ENCODE data around the gene DHX29. TPM values are rescaled to one million over a fixed set of nuclear protein-coding genes. Genes with fewer than 3 reads are reported as not detected.

Gene DHX29
- total and polyA plus RNA-seq, 2 donors (not counting 1 experiment from before 2014, with no cell fraction given), result 8.1 to 38.5 TPM

DNA sequence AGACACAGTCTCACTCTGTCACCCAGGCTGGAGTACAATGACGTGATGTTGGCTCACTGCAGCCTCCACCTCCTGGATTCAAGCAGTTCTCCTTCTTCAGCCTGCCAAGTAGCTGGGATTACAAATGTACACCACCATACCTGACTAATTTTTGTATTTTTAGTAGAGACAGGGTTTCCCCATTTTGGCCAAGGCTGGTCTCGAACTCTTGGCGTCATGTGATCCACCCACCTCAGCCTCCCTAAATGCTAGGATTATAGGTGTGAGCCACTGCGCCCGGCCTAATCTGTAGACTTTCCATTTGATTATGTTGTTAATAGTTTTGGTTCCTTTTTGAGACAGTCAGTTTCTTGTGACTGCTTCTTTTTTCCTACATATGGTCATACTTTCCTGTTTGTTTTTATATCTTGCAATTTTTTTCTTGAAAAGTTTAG lies 31.3 kb upstream of the DHX29 start:
- no peaks in the 10 kb centered on the region for H3K9me3 ChIP-seq (ENCODE audit: control insufficient read depth, insufficient read depth, low read depth, low read length)
- DNase-seq (ENCODE audit: low read depth in 2 of 2), result peak in 1 of 2 donors; percentile 4
- peaks cover 3% of the 10 kb centered on the region for H3K36me3 ChIP-seq (ENCODE audit: control insufficient read depth, insufficient read depth, low read length)
- H3K4me2 ChIP-seq (ENCODE audit: extremely low read depth, insufficient read depth, low read length), result no peak overlapping the region
- no peak overlapping the region for H3K27ac ChIP-seq (ENCODE audit: insufficient read depth, low read length)
- H3K27me3 ChIP-seq (ENCODE audit: control insufficient read depth, insufficient read depth, low read length), result no peaks in the 10 kb centered on the region
- TF ChIP-seq EZH2 (IDR thresholded peaks at IDR 0.05; ENCODE audit: low read length, missing control alignments), result no peak
- TF ChIP-seq, protein P1, sequence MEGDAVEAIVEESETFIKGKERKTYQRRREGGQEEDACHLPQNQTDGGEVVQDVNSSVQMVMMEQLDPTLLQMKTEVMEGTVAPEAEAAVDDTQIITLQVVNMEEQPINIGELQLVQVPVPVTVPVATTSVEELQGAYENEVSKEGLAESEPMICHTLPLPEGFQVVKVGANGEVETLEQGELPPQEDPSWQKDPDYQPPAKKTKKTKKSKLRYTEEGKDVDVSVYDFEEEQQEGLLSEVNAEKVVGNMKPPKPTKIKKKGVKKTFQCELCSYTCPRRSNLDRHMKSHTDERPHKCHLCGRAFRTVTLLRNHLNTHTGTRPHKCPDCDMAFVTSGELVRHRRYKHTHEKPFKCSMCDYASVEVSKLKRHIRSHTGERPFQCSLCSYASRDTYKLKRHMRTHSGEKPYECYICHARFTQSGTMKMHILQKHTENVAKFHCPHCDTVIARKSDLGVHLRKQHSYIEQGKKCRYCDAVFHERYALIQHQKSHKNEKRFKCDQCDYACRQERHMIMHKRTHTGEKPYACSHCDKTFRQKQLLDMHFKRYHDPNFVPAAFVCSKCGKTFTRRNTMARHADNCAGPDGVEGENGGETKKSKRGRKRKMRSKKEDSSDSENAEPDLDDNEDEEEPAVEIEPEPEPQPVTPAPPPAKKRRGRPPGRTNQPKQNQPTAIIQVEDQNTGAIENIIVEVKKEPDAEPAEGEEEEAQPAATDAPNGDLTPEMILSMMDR (conservative IDR thresholded peaks at IDR 0.05 in 1 of 2, IDR thresholded peaks at IDR 0.05 in 1 of 2; ENCODE audit: low read depth in 1 of 2, low read length in 2 of 2), result no peak
- no peaks in the 10 kb centered on the region for H4K20me1 ChIP-seq (ENCODE audit: control insufficient read depth, extremely low read depth, insufficient read depth, low read length)
- no peaks in the 10 kb centered on the region for H3K4me1 ChIP-seq (ENCODE audit: control insufficient read depth, extremely low read depth, insufficient read depth, low read length)
- H3K4me3 ChIP-seq (replicated peaks in 1 of 4; ENCODE audit: control extremely low read depth in 1 of 4, insufficient read depth in 1 of 4, low read depth in 3 of 4, low read length in 4 of 4), result no peak overlapping the region
- H3K79me2 ChIP-seq (ENCODE audit: control insufficient read depth, insufficient read depth, low read length), result peaks cover 10% of the 10 kb centered on the region
- no peak overlapping the region for H3K9ac ChIP-seq (ENCODE audit: insufficient read depth, low read length)
- no peak overlapping the region for H2AFZ ChIP-seq (ENCODE audit: low read length)

DNA sequence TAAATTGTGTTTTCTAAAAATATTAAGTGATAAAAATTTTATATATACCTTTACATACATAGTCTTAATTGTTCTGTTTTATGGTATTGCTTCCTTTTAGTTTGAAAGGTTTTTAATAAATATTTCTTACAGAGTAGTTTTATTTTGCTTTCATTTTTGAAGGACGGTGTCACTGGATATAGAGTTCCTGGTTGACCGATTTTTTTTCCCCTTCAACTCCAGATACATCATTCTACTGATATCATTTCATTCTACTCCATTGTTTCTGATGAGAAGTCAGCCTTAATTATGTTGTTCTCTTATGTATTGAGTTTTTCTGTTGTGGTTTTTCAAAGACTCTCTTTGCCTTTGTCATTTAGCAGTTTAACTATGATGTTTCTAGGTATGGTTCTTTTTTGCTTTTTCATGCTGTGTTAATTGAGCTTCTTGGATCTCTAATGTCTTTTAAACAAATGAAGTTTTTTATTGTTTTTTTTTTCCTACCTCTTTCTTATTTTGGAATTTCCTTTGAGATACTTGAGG lies 30.7 kb upstream of the DHX29 start:
- no peak for DNase-seq (ENCODE audit: low read depth in 2 of 2)
- H3K9ac ChIP-seq (ENCODE audit: insufficient read depth, low read length), result no peak overlapping the region
- peaks cover 11% of the 10 kb centered on the region for H3K79me2 ChIP-seq (ENCODE audit: control insufficient read depth, insufficient read depth, low read length)
- no peaks in the 10 kb centered on the region for H4K20me1 ChIP-seq (ENCODE audit: control insufficient read depth, extremely low read depth, insufficient read depth, low read length)
- H3K27me3 ChIP-seq (ENCODE audit: control insufficient read depth, insufficient read depth, low read length), result no peaks in the 10 kb centered on the region
- peak overlapping the region; percentile 73 for H3K4me2 ChIP-seq (ENCODE audit: extremely low read depth, insufficient read depth, low read length)
- TF ChIP-seq, protein P1 (conservative IDR thresholded peaks at IDR 0.05 in 1 of 2, IDR thresholded peaks at IDR 0.05 in 1 of 2; ENCODE audit: low read depth in 1 of 2, low read length in 2 of 2), result no peak
- TF ChIP-seq EZH2 (IDR thresholded peaks at IDR 0.05; ENCODE audit: low read length, missing control alignments), result no peak
- peaks cover 3% of the 10 kb centered on the region for H3K36me3 ChIP-seq (ENCODE audit: control insufficient read depth, insufficient read depth, low read length)
- H3K27ac ChIP-seq (ENCODE audit: insufficient read depth, low read length), result peak overlapping the region; percentile 29
- no peak overlapping the region for H2AFZ ChIP-seq (ENCODE audit: low read length)
- H3K4me3 ChIP-seq (replicated peaks in 1 of 4; ENCODE audit: control extremely low read depth in 1 of 4, insufficient read depth in 1 of 4, low read depth in 3 of 4, low read length in 4 of 4), result no peak overlapping the region
- no peaks in the 10 kb centered on the region for H3K9me3 ChIP-seq (ENCODE audit: control insufficient read depth, insufficient read depth, low read depth, low read length)
- H3K4me1 ChIP-seq (ENCODE audit: control insufficient read depth, extremely low read depth, insufficient read depth, low read length), result no peaks in the 10 kb centered on the region

DNA sequence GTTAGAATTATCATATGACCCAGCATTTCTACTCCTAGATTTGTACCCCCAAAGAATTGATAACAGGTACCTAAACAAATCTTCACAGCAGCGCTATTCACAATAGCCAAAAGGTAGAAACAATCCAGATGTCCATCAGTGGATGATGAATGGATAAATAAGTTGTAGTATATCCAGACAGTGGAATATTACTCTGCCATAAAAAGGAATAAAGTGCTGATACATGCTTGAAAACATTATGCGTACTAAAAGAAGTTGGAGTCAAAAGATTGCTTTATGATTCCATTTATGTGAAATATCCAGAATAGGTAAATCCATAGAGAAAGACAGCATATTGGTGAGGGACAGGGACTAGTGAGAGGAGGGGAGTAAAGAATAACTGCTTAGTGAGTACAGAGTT lies 26.3 kb upstream of the DHX29 start:
- no peak for TF ChIP-seq EZH2 (IDR thresholded peaks at IDR 0.05; ENCODE audit: low read length, missing control alignments)
- TF ChIP-seq, protein P1 (conservative IDR thresholded peaks at IDR 0.05 in 1 of 2, IDR thresholded peaks at IDR 0.05 in 1 of 2; ENCODE audit: low read depth in 1 of 2, low read length in 2 of 2), result no peak
- H3K9ac ChIP-seq (ENCODE audit: insufficient read depth, low read length), result no peak overlapping the region
- H3K27ac ChIP-seq (ENCODE audit: insufficient read depth, low read length), result no peak overlapping the region
- no peak for DNase-seq (ENCODE audit: low read depth in 2 of 2)
- no peaks in the 10 kb centered on the region for H3K9me3 ChIP-seq (ENCODE audit: control insufficient read depth, insufficient read depth, low read depth, low read length)
- H3K4me3 ChIP-seq (replicated peaks in 1 of 4; ENCODE audit: control extremely low read depth in 1 of 4, insufficient read depth in 1 of 4, low read depth in 3 of 4, low read length in 4 of 4), result no peak overlapping the region
- H4K20me1 ChIP-seq (ENCODE audit: control insufficient read depth, extremely low read depth, insufficient read depth, low read length), result no peaks in the 10 kb centered on the region
- no peak overlapping the region for H3K4me2 ChIP-seq (ENCODE audit: extremely low read depth, insufficient read depth, low read length)
- no peaks in the 10 kb centered on the region for H3K36me3 ChIP-seq (ENCODE audit: control insufficient read depth, insufficient read depth, low read length)
- no peak overlapping the region for H2AFZ ChIP-seq (ENCODE audit: low read length)
- H3K27me3 ChIP-seq (ENCODE audit: control insufficient read depth, insufficient read depth, low read length), result no peaks in the 10 kb centered on the region
- no peaks in the 10 kb centered on the region for H3K4me1 ChIP-seq (ENCODE audit: control insufficient read depth, extremely low read depth, insufficient read depth, low read length)
- peaks cover 11% of the 10 kb centered on the region for H3K79me2 ChIP-seq (ENCODE audit: control insufficient read depth, insufficient read depth, low read length)
